ENCODE results near the gene WNK1.
"Not testable (repeated sequence)": the region's sequence is repeated elsewhere in the genome, so short reads cannot be mapped to it uniquely, and the experiment has no call there.

Gene WNK1

GRCh38 chr12:810671-811415 lies 58.5 kb downstream of the WNK1 start:
- Histone ChIP-seq H3K79me1 (ENCODE audit: low read depth, low read length) (peaks cover 2% of the 10 kb centered on the region), H2BK120ac (ENCODE audit: low read depth, low read length) (no peak overlapping the region), H2BK5ac (ENCODE audit: low read length) (no peak overlapping the region), H3K9me3 (replicated peaks in 1 of 2; ENCODE audit: control insufficient read depth in 2 of 2, insufficient read depth in 1 of 2, low read depth in 1 of 2, low read length in 2 of 2) (peaks cover 0 to 7% of the 10 kb centered on the region in 2 donors), H3K36me3 (replicated peaks in 1 of 2; ENCODE audit: control insufficient read depth in 2 of 2, insufficient read depth in 2 of 2, low read length in 2 of 2) (peaks cover 0 to 27% of the 10 kb centered on the region in 2 donors), H2BK12ac (ENCODE audit: low read length) (no peak overlapping the region), H2AK5ac (ENCODE audit: low read depth, low read length) (no peak overlapping the region), H4K91ac (ENCODE audit: low read depth, low read length, poor library complexity) (no peak overlapping the region), H3K4ac (ENCODE audit: low read length) (no peak overlapping the region), H3K4me1 (ENCODE audit: control insufficient read depth in 2 of 2, insufficient read depth in 1 of 2, low read depth in 1 of 2, low read length in 2 of 2) (peaks cover 0 to 3% of the 10 kb centered on the region in 2 donors), H4K8ac (ENCODE audit: low read depth, low read length) (no peak overlapping the region), H3K4me3 (ENCODE audit: low read length in 2 of 2) (no peak overlapping the region), H3K18ac (ENCODE audit: low read length) (no peak overlapping the region), H2AFZ (ENCODE audit: low read length) (no peak overlapping the region), H3K4me2 (ENCODE audit: insufficient read depth, low read length, poor library complexity, severe bottlenecking) (no peak overlapping the region), H3K27ac (replicated peaks; ENCODE audit: low read length) (no peak overlapping the region), H3K14ac (ENCODE audit: low read length) (no peak overlapping the region), H3K23ac (ENCODE audit: low read depth, low read length, poor library complexity) (no peak overlapping the region), H2BK15ac (ENCODE audit: low read length) (no peak overlapping the region), H3K9ac (ENCODE audit: low read depth, low read length, poor library complexity) (no peak overlapping the region), H3K27me3 (ENCODE audit: control insufficient read depth in 3 of 3, insufficient read depth in 3 of 3, low read depth in 1 of 3, low read length in 3 of 3) (no peaks in the 10 kb centered on the region)
- WGBS, 2 donors (ENCODE audit: extremely low coverage in 2 of 2, insufficient read length in 2 of 2, insufficient replicate concordance in 1 of 2), result no CpG with 5 or more reads among the region's 5 CpGs
- DNase-seq (ENCODE audit: low spot score), result no peak

- Histone ChIP-seq H2BK5ac (ENCODE audit: low read length) (no peak overlapping the region), H3K9me3 (replicated peaks in 1 of 2; ENCODE audit: control insufficient read depth in 2 of 2, insufficient read depth in 1 of 2, low read depth in 1 of 2, low read length in 2 of 2) (peaks cover 0 to 7% of the 10 kb centered on the region in 2 donors), H3K27me3 (ENCODE audit: control insufficient read depth in 3 of 3, insufficient read depth in 3 of 3, low read depth in 1 of 3, low read length in 3 of 3) (no peaks in the 10 kb centered on the region), H3K27ac (replicated peaks; ENCODE audit: low read length) (no peak overlapping the region), H3K4me1 (ENCODE audit: control insufficient read depth in 2 of 2, insufficient read depth in 1 of 2, low read depth in 1 of 2, low read length in 2 of 2) (peaks cover 0 to 3% of the 10 kb centered on the region in 2 donors), H2AFZ (ENCODE audit: low read length) (no peak overlapping the region), H2BK12ac (ENCODE audit: low read length) (no peak overlapping the region), H3K4ac (ENCODE audit: low read length) (no peak overlapping the region), H3K36me3 (replicated peaks in 1 of 2; ENCODE audit: control insufficient read depth in 2 of 2, insufficient read depth in 2 of 2, low read length in 2 of 2) (peaks cover 0 to 46% of the 10 kb centered on the region in 2 donors), H3K23ac (ENCODE audit: low read depth, low read length, poor library complexity) (no peak overlapping the region), H4K8ac (ENCODE audit: low read depth, low read length) (no peak overlapping the region), H3K9ac (ENCODE audit: low read depth, low read length, poor library complexity) (no peak overlapping the region), H4K91ac (ENCODE audit: low read depth, low read length, poor library complexity) (no peak overlapping the region), H2AK5ac (ENCODE audit: low read depth, low read length) (no peak overlapping the region), H3K4me2 (ENCODE audit: insufficient read depth, low read length, poor library complexity, severe bottlenecking) (no peak overlapping the region), H3K18ac (ENCODE audit: low read length) (no peak overlapping the region), H2BK15ac (ENCODE audit: low read length) (no peak overlapping the region), H2BK120ac (ENCODE audit: low read depth, low read length) (no peak overlapping the region), H3K4me3 (ENCODE audit: low read length in 2 of 2) (no peak overlapping the region), H3K79me1 (ENCODE audit: low read depth, low read length) (peaks cover 2% of the 10 kb centered on the region), H3K14ac (ENCODE audit: low read length) (no peak overlapping the region)
- no peak for DNase-seq (ENCODE audit: low spot score)
- WGBS, 2 donors (ENCODE audit: extremely low coverage in 2 of 2, insufficient read length in 2 of 2, insufficient replicate concordance in 1 of 2), result no CpG with 5 or more reads among the region's 2 CpGs
Observed at GRCh38 chr12:812950-813349, 60.6 kb downstream of the WNK1 start.

GRCh38 chr12:817456-817855 lies 65.1 kb downstream of the WNK1 start:
- not testable (repeated sequence) for H2AFZ ChIP-seq (ENCODE audit: low read length); H3K23ac ChIP-seq (ENCODE audit: low read depth, low read length, poor library complexity); H3K4me1 ChIP-seq (ENCODE audit: control insufficient read depth in 2 of 2, insufficient read depth in 1 of 2, low read depth in 1 of 2, low read length in 2 of 2); H3K4me3 ChIP-seq (ENCODE audit: low read length in 2 of 2); H3K27ac ChIP-seq (replicated peaks; ENCODE audit: low read length); H2AK5ac ChIP-seq (ENCODE audit: low read depth, low read length); H2BK15ac ChIP-seq (ENCODE audit: low read length); H3K18ac ChIP-seq (ENCODE audit: low read length); DNase-seq (ENCODE audit: low spot score); H4K8ac ChIP-seq (ENCODE audit: low read depth, low read length); H2BK120ac ChIP-seq (ENCODE audit: low read depth, low read length); H3K4me2 ChIP-seq (ENCODE audit: insufficient read depth, low read length, poor library complexity, severe bottlenecking); H4K91ac ChIP-seq (ENCODE audit: low read depth, low read length, poor library complexity); H3K4ac ChIP-seq (ENCODE audit: low read length); H2BK5ac ChIP-seq (ENCODE audit: low read length); H3K79me1 ChIP-seq (ENCODE audit: low read depth, low read length); H3K14ac ChIP-seq (ENCODE audit: low read length); H3K9ac ChIP-seq (ENCODE audit: low read depth, low read length, poor library complexity); H2BK12ac ChIP-seq (ENCODE audit: low read length); H3K27me3 ChIP-seq (ENCODE audit: control insufficient read depth in 3 of 3, insufficient read depth in 3 of 3, low read depth in 1 of 3, low read length in 3 of 3)
- Histone ChIP-seq H3K9me3 (replicated peaks in 1 of 2; ENCODE audit: control insufficient read depth in 2 of 2, insufficient read depth in 1 of 2, low read depth in 1 of 2, low read length in 2 of 2) (peaks cover 0 to 27% of the 10 kb centered on the region in 2 donors), H3K36me3 (replicated peaks in 1 of 2; ENCODE audit: control insufficient read depth in 2 of 2, insufficient read depth in 2 of 2, low read length in 2 of 2) (peaks cover 0 to 65% of the 10 kb centered on the region in 2 donors)
- WGBS, 2 donors (ENCODE audit: extremely low coverage in 2 of 2, insufficient read length in 2 of 2, insufficient replicate concordance in 1 of 2), result no CpG with 5 or more reads among the region's 9 CpGs

- WGBS, 2 donors (ENCODE audit: extremely low coverage in 2 of 2, insufficient read length in 2 of 2, insufficient replicate concordance in 1 of 2), result no CpG with 5 or more reads among the region's 3 CpGs
- DNase-seq (ENCODE audit: low spot score), result no peak
Observed at GRCh38 chr12:817941-818600, 65.7 kb downstream of the WNK1 start.

More at GRCh38 chr12:817941-818600, 65.7 kb downstream of the WNK1 start:
- no peak overlapping the region for H4K91ac ChIP-seq (ENCODE audit: low read depth, low read length, poor library complexity)
- H3K36me3 ChIP-seq (replicated peaks in 1 of 2; ENCODE audit: control insufficient read depth in 2 of 2, insufficient read depth in 2 of 2, low read length in 2 of 2), result peaks cover 0 to 64% of the 10 kb centered on the region in 2 donors
- H3K9me3 ChIP-seq (replicated peaks in 1 of 2; ENCODE audit: control insufficient read depth in 2 of 2, insufficient read depth in 1 of 2, low read depth in 1 of 2, low read length in 2 of 2), result peaks cover 0 to 33% of the 10 kb centered on the region in 2 donors
- H2BK12ac ChIP-seq (ENCODE audit: low read length), result no peak overlapping the region
- H3K9ac ChIP-seq (ENCODE audit: low read depth, low read length, poor library complexity), result no peak overlapping the region
- H2BK120ac ChIP-seq (ENCODE audit: low read depth, low read length), result no peak overlapping the region
- no peak overlapping the region for H3K4me2 ChIP-seq (ENCODE audit: insufficient read depth, low read length, poor library complexity, severe bottlenecking)
- no peaks in the 10 kb centered on the region for H3K4me1 ChIP-seq (ENCODE audit: control insufficient read depth in 2 of 2, insufficient read depth in 1 of 2, low read depth in 1 of 2, low read length in 2 of 2)
- no peak overlapping the region for H3K27ac ChIP-seq (replicated peaks; ENCODE audit: low read length)
- H2AFZ ChIP-seq (ENCODE audit: low read length), result no peak overlapping the region
- no peak overlapping the region for H2BK15ac ChIP-seq (ENCODE audit: low read length)
- no peak overlapping the region for H3K4ac ChIP-seq (ENCODE audit: low read length)
- H3K18ac ChIP-seq (ENCODE audit: low read length), result no peak overlapping the region
- H2BK5ac ChIP-seq (ENCODE audit: low read length), result no peak overlapping the region
- H3K27me3 ChIP-seq (ENCODE audit: control insufficient read depth in 3 of 3, insufficient read depth in 3 of 3, low read depth in 1 of 3, low read length in 3 of 3), result no peaks in the 10 kb centered on the region
- H3K4me3 ChIP-seq (ENCODE audit: low read length in 2 of 2), result no peak overlapping the region
- H3K23ac ChIP-seq (ENCODE audit: low read depth, low read length, poor library complexity), result no peak overlapping the region
- peaks cover 2% of the 10 kb centered on the region for H3K79me1 ChIP-seq (ENCODE audit: low read depth, low read length)
- no peak overlapping the region for H4K8ac ChIP-seq (ENCODE audit: low read depth, low read length)
- H3K14ac ChIP-seq (ENCODE audit: low read length), result no peak overlapping the region
- H2AK5ac ChIP-seq (ENCODE audit: low read depth, low read length), result no peak overlapping the region
